A673 (cell line): Measurements from ENCODE around the gene PDE6C. TPM values are rescaled to one million over a fixed set of nuclear protein-coding genes. Genes with fewer than 3 reads are reported as not detected.

Source experiments
- BruUV-seq: library from RNA; stranded (reverse); fragments of 400-500 nt; replicated peaks from 2 replicates; lab custom pipeline; 2021; lab: Mats Ljungman, UMichigan
- CTCF ChIA-PET: fragments of 300-600 bp; sonication (Branson Sonifier 250); formaldehyde crosslinking; loops from one replicate; lab custom pipeline; 2022; ENCODE audit warnings: antibody characterized with exemption; lab: Charles Lee
- POLR2A ChIA-PET: fragments of 300-600 bp; sonication (Branson Sonifier 250); formaldehyde crosslinking; loops from one replicate; lab custom pipeline; 2022; ENCODE audit warnings: antibody characterized with exemption; ENCODE audit not compliant: low non-redundant PET; lab: Charles Lee
- DNase-seq: peaks from one replicate; pipeline ENCODE4 v3.0.0-alpha.2; 2015; ENCODE audit warnings: low spot score
- H3K27ac ChIP-seq: fragments of 200-600 bp; sonication (generic); 2 replicates; pipeline ENCODE4 v1.5.1; 2016; ENCODE audit warnings: mixed run types, low read depth, mild to moderate bottlenecking, mixed read lengths, antibody characterized with exemption, low read length; ENCODE audit not compliant: poor library complexity, severe bottlenecking
- H3K27me3 ChIP-seq: fragments of 200-600 bp; sonication (generic); replicated peaks from 2 replicates; pipeline ENCODE4 v1.6.1; 2017; ENCODE audit warnings: mixed run types, low read depth, mild to moderate bottlenecking, mixed read lengths, antibody characterized with exemption, low read length; ENCODE audit not compliant: insufficient read depth, poor library complexity
- H3K36me3 ChIP-seq: fragments of 200-600 bp; sonication (generic); 2 replicates; pipeline ENCODE4 v1.6.1; 2016; ENCODE audit warnings: mixed run types, mild to moderate bottlenecking, mixed read lengths, antibody characterized with exemption, low read length; ENCODE audit not compliant: insufficient read depth, poor library complexity, severe bottlenecking
- H3K4me1 ChIP-seq: fragments of 200-600 bp; sonication (generic); 2 replicates; pipeline ENCODE4 v1.6.1; 2017; ENCODE audit warnings: mixed run types, mild to moderate bottlenecking, mixed read lengths, antibody characterized with exemption, low read length; ENCODE audit not compliant: insufficient read depth, poor library complexity, severe bottlenecking
- H3K4me3 ChIP-seq: fragments of 200-600 bp; sonication (generic); 2 replicates; pipeline ENCODE4 v1.5.1; 2016; ENCODE audit warnings: low read depth, mixed run types, mild to moderate bottlenecking, mixed read lengths, low read length; ENCODE audit not compliant: poor library complexity, severe bottlenecking
- H3K9me3 ChIP-seq: fragments of 200-600 bp; sonication (generic); 2 replicates; pipeline ENCODE4 v1.6.1; 2016; ENCODE audit warnings: mixed run types, low read depth, mild to moderate bottlenecking, mixed read lengths, antibody characterized with exemption, low read length; ENCODE audit not compliant: poor library complexity, severe bottlenecking
- EZH2 ChIP-seq: fragments of 200-600 bp; sonication (generic); IDR thresholded peaks from 2 replicates; pipeline ENCODE4 v1.6.1; 2017; ENCODE audit warnings: borderline replicate concordance, low read depth, mild to moderate bottlenecking, mixed read lengths, antibody characterized with exemption, low read length; ENCODE audit not compliant: poor library complexity, severe bottlenecking
- intact Hi-C: fragments of 100-400 bp; cut with micrococcal nuclease; formaldehyde crosslinking; loops from one replicate; pipeline ENCODE4 v1.10.0; 2022; ENCODE audit not compliant: unreplicated experiment
- total RNA-seq: library from RNA; stranded (reverse); gene quantifications from 2 replicates; pipeline ENCODE4 v1.2.3, GENCODE V29; 2021
- TF ChIP-seq, protein P1 (sequence below): fragments of 300-800, 200-600 bp; sonication (generic); conservative IDR thresholded peaks from 2 replicates; pipeline ENCODE4 v1.5.1; 2017; ENCODE audit warnings: low read depth, mild to moderate bottlenecking, antibody characterized with exemption, low read length, moderate library complexity, mixed read lengths

The PDE6C gene
- total RNA-seq, 1 experiment from 2014 or later, result not detected

DNA sequence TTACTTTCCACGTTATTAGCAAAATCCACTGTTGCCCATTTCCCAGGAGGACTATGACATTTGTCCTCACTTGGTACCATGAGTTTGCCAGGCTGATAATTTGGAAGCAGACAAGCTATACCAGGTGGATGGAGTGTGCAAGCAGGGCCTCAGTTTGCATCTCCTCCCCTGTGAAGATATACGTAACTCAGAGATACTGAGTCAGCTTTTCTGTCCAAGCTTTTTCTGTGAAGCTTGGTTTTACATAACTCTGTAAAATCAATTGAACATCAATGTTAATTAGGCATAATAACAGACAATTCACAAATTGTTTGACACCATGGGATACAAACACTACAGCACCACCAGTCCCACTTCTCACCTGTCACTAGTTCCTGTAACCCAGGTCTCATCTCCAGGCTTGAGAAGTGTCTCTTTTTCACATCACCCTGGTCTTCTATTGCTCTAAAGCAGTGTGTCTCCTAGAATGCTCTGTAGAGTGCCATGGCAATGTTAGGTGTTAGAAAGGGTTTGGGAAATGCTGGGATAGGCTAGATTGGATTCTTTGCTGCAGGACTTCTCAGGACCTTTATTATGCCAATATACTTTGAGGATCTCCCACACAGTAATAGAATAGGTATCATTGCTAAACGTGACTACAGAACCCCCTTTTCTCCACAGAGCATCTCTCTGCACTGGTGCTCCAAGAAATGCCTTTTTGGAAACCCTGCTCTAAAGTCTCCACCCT lies 32.2 kb upstream of the PDE6C start:
- DNase-seq, result no peak
- Histone ChIP-seq H3K36me3 (no peaks in the 10 kb centered on the region), H3K4me1 (no peaks in the 10 kb centered on the region), H3K9me3 (no peaks in the 10 kb centered on the region), H3K27ac (no peak overlapping the region), H3K27me3 (no peaks in the 10 kb centered on the region), H3K4me3 (no peak overlapping the region)
- ChIA-PET CTCF (no interaction called here), POLR2A (no interaction called here)
- BruUV-seq, result no TSS peak
- TF ChIP-seq, protein P1, sequence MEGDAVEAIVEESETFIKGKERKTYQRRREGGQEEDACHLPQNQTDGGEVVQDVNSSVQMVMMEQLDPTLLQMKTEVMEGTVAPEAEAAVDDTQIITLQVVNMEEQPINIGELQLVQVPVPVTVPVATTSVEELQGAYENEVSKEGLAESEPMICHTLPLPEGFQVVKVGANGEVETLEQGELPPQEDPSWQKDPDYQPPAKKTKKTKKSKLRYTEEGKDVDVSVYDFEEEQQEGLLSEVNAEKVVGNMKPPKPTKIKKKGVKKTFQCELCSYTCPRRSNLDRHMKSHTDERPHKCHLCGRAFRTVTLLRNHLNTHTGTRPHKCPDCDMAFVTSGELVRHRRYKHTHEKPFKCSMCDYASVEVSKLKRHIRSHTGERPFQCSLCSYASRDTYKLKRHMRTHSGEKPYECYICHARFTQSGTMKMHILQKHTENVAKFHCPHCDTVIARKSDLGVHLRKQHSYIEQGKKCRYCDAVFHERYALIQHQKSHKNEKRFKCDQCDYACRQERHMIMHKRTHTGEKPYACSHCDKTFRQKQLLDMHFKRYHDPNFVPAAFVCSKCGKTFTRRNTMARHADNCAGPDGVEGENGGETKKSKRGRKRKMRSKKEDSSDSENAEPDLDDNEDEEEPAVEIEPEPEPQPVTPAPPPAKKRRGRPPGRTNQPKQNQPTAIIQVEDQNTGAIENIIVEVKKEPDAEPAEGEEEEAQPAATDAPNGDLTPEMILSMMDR, result no peak
- TF ChIP-seq EZH2, result no peak
- intact Hi-C loops, result no loop called here

DNA sequence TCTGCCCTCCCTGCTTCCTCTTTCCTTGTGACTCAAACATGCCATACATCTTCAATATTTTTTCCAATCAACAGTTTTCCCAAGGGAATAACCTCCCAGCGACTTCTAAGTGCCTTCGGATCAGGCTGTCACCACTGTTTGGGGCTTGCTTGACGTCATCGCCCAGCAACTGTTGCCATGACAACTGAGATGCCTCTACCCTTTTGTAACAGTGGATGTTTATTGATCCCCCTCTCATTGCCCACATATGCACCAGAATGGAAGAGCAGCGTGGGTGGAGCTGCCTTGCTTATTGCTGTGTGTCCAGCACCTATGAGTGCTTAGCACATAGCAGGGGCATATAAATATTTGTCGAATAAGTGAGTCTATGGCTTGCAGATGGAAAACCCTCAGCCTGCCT lies 31.5 kb upstream of the PDE6C start:
- peak; percentile 33 for DNase-seq
- H3K27ac ChIP-seq, result no peak overlapping the region

DNA sequence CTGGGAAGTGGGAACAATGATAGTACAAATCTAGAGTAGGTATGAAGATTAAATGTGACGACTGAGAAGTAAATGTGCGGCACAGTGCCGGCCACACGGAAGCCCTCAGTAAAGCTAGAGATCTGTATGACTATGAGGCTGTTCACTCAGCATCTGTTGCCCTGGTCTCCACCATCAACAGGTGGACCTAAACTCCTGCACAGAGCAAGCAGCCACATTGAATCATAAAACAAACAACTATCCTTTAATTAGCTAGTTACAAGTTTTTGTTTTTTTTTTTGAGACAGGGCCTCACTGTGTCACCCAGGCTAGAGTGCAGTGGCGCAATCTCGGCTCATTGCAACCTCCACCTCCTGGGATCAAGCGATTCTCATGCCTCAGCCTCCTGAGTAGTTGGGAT lies 27.9 kb upstream of the PDE6C start:
- intact Hi-C loops, result no loop called here
- CTCF ChIA-PET, result no interaction called here

More for the DNA sequence above, 31.5 kb upstream of the PDE6C start:
- intact Hi-C loops, result no loop called here
- no peaks in the 10 kb centered on the region for H3K4me1 ChIP-seq
- CTCF ChIA-PET, result no interaction called here
- POLR2A ChIA-PET, result no interaction called here
- no TSS peak for BruUV-seq
- no peaks in the 10 kb centered on the region for H3K9me3 ChIP-seq
- no peaks in the 10 kb centered on the region for H3K36me3 ChIP-seq
- TF ChIP-seq EZH2, result no peak
- TF ChIP-seq, protein P1, result no peak
- H3K27me3 ChIP-seq, result no peaks in the 10 kb centered on the region
- H3K4me3 ChIP-seq, result no peak overlapping the region

More for the DNA sequence above, 27.9 kb upstream of the PDE6C start:
- Histone ChIP-seq H3K4me3 (no peak overlapping the region), H3K9me3 (no peaks in the 10 kb centered on the region), H3K4me1 (no peaks in the 10 kb centered on the region), H3K27ac (no peak overlapping the region), H3K27me3 (no peaks in the 10 kb centered on the region), H3K36me3 (no peaks in the 10 kb centered on the region)
- POLR2A ChIA-PET, result no interaction called here
- no TSS peak for BruUV-seq
- DNase-seq, result no peak
- no peak for TF ChIP-seq EZH2
- TF ChIP-seq, protein P1, result no peak
